Stimulated activated CD4-positive, alpha-beta T cell treated with anti-CD3 and anti-CD28 coated beads, Interleukin-12 subunit alpha, Interleukin-12 subunit beta, amount 100 ng/mL, for 48 hours (primary cell): ENCODE results near the gene TBX21.
"Not testable (repeated sequence)": the region's sequence is repeated elsewhere in the genome, so short reads cannot be mapped to it uniquely, and the experiment has no call there.

ENCODE experiments used
- DNase-seq, 3 donors: peaks; one replicate each; pipeline ENCODE4 v3.0.0-alpha.2; 2020; ENCODE audit warnings: low read depth in 2 of 3, low spot score in 1 of 3

TBX21 gene

GRCh38 chr17:47729476-47729875 lies 3.6 kb upstream of the TBX21 start:
- no peak for DNase-seq

DNA sequence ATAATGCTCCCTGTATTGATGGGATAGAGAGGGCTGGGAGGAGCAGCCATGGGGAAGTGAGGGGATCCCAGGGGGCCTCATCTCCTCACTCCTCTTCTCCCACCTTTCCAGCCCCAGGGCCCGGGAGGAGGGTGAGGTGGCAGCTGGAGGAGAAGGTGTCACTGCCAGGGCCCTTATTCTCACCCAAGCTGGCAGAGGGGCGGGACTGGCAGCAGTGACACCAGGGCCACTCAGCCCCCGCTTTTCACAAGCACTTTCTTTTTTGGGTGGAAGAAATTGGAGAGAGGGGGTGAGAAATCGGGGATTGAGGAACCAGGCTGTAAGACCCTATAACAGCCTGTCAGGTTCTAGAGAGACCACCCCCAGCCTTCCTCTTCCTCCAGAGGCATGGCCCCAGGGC lies 2.4 kb upstream of the TBX21 start:
- no peak for DNase-seq

- DNase-seq, result no peak
Observed at GRCh38 chr17:47731396-47731795, 1.6 kb upstream of the TBX21 start.

- DNase-seq, result no peak
Observed at GRCh38 chr17:47732399-47733046, 513 bp upstream of the TBX21 start.

- no peak for DNase-seq
Observed at GRCh38 chr17:47733674-47734410, 806 bp downstream of the TBX21 start.

- no peak for DNase-seq
Observed at GRCh38 chr17:47735139-47735464, 2.1 kb downstream of the TBX21 start.

DNA sequence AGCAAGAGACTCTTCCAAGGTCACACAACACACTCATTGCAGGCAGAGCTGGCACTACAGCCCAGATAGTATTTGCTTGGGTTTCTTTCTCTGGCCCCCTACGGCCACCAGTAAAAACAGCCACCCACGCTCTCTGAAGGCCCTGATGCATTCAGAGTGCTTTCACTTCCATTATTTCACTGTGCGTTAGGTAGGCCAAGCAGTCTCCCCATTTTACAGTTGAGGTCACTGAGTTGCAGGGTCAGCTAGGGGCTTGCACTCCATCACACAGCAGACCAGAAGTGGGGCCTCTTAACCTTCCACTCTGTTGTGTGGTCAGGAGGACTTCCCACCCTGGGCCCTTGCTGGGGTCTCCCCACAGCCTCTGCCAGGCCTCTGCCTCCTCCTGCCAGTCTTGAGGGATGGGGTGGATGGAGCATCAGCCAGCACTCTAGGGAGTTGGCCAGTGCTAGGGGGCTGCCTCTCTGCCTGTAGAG lies 2.5 kb downstream of the TBX21 start:
- no peak for DNase-seq

GRCh38 chr17:47736501-47737495 lies 3.8 kb downstream of the TBX21 start:
- DNase-seq, result no peak

- no peak for DNase-seq
Observed at GRCh38 chr17:47738178-47738577, 5.1 kb downstream of the TBX21 start.

- no peak for DNase-seq
Observed at GRCh38 chr17:47739150-47739549, 6.1 kb downstream of the TBX21 start.

DNA sequence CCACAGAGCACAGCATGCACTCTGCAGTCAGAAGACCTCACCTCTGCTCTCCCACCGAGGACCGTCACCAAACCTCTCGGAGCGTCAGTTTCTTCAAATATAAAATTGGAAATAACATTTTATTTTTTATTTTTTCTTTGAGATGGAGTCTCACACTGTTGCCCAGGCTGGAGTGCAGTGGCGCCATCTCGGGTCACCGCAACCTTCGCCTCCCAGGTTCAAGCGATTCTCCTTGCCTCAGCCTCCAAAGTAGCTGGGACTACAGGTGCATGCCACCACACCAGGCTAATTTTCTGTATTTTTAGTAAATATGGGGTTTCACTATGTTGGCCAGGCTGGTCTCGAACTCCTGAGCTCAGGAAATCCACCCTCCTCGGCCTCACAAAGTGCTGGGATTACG lies 6.9 kb downstream of the TBX21 start:
- DNase-seq, result not testable (repeated sequence)

DNA sequence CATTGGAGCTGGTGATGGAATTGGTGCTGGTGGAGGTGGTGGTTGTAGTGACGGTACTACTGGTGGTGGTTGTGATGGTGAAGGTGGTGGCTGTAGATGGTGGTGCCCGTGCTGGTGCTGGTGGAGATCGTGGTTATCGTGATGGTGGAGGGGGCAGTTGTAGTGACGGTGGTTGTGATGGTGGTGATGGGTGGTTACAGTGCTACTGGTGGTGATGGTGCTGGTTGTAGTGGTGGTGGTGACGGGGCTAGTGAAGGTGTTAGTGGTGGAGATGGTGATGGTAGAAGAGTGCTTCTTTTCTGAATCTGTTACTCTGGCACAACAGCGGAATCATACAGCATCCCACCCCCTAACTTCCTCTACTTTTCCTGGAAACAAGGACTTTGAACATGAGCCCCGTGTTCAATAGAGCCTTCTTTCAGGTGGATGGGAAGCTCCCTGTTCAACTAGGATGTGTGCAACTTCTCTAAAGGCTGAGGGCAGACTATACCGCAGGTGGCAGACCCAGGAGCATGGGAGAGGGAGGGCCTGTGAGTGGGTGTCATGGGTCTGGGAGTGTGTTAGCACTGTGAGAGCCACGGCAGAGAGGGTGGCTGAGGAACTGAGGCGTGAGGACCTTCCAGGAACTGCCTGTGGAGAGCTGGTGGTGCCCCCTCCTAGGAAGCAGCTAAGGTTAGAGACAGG lies 8.2 kb downstream of the TBX21 start:
- no peak for DNase-seq

DNA sequence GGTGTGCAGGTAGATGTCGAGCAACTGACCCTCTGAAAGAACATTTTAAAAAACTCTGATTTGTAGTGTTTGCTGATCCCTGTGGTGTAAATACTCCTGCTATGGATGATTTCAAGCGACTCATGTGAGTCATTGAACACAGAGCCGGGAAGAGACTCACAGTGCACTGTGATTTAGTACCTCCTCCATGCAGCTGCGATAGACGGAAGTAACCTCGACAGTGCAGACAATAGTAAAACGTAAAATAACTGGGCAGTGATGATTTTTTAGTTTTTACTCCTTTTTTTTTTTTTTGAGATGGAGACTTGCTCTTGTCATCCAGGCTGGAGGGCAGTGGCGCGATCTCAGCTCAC lies 8.7 kb downstream of the TBX21 start:
- DNase-seq, result no peak

DNA sequence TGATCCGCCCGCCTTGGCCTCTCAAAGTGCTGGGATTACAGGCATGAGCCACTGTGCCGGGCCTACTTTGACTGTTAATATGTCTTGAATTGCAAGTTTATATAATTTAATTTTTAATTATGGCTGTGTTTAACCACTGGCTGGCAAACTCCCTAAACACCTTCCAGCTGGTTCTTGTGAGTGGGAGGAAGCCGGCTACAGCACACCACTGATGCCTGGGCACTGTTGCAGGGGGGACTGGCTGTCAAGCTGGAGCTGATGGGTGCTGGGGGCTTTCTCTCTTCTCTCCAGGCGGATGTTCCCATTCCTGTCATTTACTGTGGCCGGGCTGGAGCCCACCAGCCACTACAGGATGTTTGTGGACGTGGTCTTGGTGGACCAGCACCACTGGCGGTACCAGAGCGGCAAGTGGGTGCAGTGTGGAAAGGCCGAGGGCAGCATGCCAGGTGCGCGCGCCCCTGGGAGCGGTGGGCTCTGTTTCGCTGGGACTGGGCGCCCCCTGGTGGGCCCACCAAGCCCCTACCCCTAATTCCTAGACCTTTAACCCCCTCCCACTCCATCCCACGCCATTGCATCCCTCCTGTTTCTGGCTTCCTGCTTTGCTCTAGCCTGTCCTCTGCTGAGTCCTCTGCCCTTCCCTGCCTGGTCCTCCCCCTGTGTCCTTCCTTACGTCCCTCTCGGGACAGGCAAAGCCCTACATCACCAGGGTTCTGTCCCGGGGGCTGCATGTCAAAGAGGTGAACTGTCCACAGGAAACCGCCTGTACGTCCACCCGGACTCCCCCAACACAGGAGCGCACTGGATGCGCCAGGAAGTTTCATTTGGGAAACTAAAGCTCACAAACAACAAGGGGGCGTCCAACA lies 9.5 kb downstream of the TBX21 start:
- no peak for DNase-seq

GRCh38 chr17:47744168-47745036 lies 11.4 kb downstream of the TBX21 start:
- DNase-seq, result no peak

DNA sequence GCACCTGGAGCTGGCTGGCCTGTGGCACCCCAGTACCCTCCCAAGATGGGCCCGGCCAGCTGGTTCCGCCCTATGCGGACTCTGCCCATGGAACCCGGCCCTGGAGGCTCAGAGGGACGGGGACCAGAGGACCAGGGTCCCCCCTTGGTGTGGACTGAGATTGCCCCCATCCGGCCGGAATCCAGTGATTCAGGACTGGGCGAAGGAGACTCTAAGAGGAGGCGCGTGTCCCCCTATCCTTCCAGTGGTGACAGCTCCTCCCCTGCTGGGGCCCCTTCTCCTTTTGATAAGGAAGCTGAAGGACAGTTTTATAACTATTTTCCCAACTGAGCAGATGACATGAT lies 12.0 kb downstream of the TBX21 start:
- no peak for DNase-seq

GRCh38 chr17:47751471-47751870 lies 18.4 kb downstream of the TBX21 start:
- no peak for DNase-seq

GRCh38 chr17:47757386-47757785 lies 24.4 kb downstream of the TBX21 start:
- no peak for DNase-seq

DNA sequence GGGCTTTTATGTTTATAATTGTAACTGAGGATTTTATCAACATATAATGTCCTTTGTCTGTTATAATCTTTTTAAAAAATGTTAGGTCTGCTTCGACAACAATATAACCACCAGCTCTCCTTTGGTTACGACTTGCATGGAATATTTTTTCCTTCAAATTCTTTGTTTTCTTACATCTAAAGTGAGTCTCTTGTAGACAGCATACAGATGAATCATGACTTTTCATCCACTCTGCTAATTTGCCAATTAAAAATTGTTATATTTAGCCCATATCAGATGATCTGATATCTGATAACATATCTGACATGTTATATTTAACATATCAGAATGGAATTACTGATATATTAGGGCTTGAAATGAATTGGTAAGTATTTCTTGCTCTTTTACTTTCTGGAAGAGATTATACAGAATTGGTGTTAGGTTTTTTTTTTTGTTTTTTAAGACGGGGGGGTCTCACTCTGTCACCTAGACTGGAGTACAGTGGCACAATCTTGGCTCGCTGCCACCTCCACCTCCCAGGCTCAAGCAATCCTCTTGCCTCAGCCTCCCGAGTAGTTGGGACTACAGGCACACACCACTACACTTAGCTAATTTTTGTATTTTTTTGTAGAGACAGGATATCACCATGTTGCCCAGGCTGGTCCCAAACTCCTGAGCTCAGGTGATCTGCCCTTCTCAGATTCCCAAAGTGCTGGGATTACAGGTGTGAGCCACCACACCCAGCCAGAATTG lies 27.5 kb downstream of the TBX21 start:
- DNase-seq, result no peak
